ENCODE measurements around the gene HELLS. TPM values are rescaled to one million over a fixed set of nuclear protein-coding genes. Genes with fewer than 3 reads are reported as not detected.
"Not testable (repeated sequence)": the region's sequence is repeated elsewhere in the genome, so short reads cannot be mapped to it uniquely, and the experiment has no call there.

HELLS gene
- total and polyA plus RNA-seq, 8 donors: 20.0 to 47.5 (median 35.7) TPM

DNA sequence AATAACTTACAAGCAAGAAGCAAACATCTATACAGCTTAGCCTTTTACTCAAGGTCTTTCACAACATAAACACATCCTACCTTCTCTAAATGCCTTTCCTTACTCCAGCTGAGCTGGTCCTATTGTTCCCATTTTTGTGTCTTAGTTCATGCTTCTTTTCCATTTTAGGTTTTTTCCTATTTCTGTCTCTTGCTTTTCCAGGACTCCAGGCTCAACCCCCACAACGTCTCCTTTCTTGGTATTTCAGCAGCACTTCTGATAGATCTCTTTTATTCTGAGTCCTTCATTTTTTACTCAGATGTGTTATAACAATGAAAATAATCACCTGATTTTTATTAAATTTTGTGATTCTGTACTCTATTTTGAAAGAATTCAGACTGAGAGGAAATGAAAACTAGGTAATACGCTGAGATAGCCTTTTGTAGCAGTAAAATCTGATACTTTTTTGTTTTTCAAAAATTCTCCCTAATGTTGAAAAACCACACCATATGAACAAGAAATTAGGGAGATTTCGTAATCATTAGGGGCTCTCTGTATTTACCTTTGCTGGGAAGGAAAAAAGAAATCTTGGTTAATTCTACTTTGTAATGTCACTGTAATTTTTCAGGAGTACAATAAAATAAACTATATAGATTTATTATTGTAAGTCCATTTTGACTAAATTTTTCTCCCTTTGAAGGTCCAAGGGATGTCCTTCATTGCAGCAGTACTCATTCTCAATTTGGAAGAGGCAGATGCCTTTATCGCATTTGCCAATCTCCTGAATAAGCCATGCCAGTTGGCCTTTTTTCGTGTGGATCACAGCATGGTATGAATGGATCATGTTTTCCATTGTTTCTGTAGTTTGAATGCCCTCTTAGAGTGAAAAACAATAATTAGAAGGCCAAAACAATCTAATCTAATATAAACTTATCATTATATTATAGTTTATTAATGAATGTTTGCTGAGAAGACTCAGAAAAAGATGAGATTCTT, 24.0 kb upstream of the HELLS start:
- DNase-seq (no peak), ATAC-seq (no peak)
- no peaks in the 10 kb centered on the region for H3K27me3 ChIP-seq
- no peak overlapping the region for H3K27ac ChIP-seq
- intact Hi-C loops (cut with DNase I): no loop called here
- H3K4me1 ChIP-seq: no peaks in the 10 kb centered on the region
- peaks cover 0 to 5% of the 10 kb centered on the region in 2 donors for H3K36me3 ChIP-seq
- TF ChIP-seq, protein P1, sequence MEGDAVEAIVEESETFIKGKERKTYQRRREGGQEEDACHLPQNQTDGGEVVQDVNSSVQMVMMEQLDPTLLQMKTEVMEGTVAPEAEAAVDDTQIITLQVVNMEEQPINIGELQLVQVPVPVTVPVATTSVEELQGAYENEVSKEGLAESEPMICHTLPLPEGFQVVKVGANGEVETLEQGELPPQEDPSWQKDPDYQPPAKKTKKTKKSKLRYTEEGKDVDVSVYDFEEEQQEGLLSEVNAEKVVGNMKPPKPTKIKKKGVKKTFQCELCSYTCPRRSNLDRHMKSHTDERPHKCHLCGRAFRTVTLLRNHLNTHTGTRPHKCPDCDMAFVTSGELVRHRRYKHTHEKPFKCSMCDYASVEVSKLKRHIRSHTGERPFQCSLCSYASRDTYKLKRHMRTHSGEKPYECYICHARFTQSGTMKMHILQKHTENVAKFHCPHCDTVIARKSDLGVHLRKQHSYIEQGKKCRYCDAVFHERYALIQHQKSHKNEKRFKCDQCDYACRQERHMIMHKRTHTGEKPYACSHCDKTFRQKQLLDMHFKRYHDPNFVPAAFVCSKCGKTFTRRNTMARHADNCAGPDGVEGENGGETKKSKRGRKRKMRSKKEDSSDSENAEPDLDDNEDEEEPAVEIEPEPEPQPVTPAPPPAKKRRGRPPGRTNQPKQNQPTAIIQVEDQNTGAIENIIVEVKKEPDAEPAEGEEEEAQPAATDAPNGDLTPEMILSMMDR (IDR thresholded peaks at IDR 0.05): no peak
- H3K9me3 ChIP-seq: no peaks in the 10 kb centered on the region
- H3K4me3 ChIP-seq: no peak overlapping the region

DNA sequence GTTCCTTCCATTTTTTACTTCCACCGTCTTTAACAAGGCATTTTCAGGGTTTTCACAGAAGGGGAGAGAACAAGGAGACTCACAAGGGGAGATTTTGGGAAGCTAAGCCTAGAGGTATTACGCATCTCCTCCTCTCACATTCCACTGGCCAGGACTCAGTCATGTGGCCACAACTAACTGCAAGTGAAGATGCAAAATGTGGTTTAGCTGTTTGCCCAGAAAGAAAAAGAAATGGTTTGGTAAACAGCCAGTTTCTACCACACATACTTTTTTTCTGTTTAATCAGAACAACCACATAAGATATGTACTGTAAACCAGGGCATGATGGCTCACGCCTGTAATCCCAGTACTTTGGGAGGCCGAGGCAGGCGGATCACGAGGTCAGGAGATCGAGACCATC, 21.4 kb upstream of the HELLS start:
- Histone ChIP-seq H3K9me3 (no peaks in the 10 kb centered on the region), H3K4me1 (no peaks in the 10 kb centered on the region), H3K27ac (no peak overlapping the region), H3K36me3 (peaks cover 0 to 5% of the 10 kb centered on the region in 2 donors), H3K4me3 (no peak overlapping the region), H3K27me3 (no peaks in the 10 kb centered on the region)
- DNase-seq: no peak
- ATAC-seq: no peak
- TF ChIP-seq, protein P1 (IDR thresholded peaks at IDR 0.05): no peak
- intact Hi-C loops (cut with DNase I): no loop called here

DNA sequence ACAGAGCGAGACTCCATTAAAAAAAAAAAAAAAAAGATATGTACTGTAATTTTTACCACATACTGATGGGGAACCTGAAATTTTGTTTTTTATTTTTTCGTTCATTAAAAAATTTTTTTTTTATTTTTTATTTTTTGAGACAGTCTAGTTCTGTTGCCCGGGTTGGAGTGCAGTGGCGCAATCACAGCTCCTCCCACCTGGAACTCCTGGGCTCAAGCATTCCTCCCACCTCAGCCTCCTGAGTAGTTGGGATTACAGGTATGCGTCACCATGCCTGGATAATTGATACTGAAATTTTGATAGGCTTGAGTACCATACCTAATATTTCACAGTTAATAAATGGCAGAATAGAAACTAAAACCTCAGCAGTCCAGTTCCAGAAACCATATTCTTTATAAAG, 20.9 kb upstream of the HELLS start:
- peaks cover 0 to 5% of the 10 kb centered on the region in 2 donors for H3K36me3 ChIP-seq
- H3K9me3 ChIP-seq: no peaks in the 10 kb centered on the region
- DNase-seq (no peak), ATAC-seq (no peak)
- no peak overlapping the region for H3K4me3 ChIP-seq
- no peaks in the 10 kb centered on the region for H3K27me3 ChIP-seq
- H3K27ac ChIP-seq: no peak overlapping the region
- intact Hi-C loops (cut with DNase I): no loop called here
- TF ChIP-seq, protein P1 (IDR thresholded peaks at IDR 0.05): no peak
- H3K4me1 ChIP-seq: no peaks in the 10 kb centered on the region

DNA sequence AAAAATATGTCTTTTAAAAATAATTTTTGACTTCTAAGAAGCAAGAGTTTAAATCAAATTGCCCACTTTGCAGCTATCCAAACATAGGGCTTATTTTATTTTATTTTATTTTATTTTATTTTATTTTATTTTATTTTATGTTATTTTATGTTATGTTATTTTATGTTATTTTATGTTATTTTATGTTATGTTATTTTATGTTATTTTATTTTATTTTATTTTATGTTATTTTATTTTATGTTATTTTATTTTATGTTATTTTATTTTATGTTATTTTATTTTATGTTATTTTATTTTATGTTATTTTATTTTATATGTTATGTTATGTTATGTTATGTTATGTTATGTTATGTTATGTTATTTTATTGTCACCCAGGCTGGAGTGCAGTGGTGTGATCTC, 14.0 kb upstream of the HELLS start:
- H3K4me1 ChIP-seq; H3K9me3 ChIP-seq; H3K27me3 ChIP-seq; ATAC-seq; H3K4me3 ChIP-seq; DNase-seq; H3K27ac ChIP-seq; intact Hi-C loops (cut with DNase I): not testable (repeated sequence)
- peaks cover 0 to 13% of the 10 kb centered on the region in 2 donors for H3K36me3 ChIP-seq

DNA sequence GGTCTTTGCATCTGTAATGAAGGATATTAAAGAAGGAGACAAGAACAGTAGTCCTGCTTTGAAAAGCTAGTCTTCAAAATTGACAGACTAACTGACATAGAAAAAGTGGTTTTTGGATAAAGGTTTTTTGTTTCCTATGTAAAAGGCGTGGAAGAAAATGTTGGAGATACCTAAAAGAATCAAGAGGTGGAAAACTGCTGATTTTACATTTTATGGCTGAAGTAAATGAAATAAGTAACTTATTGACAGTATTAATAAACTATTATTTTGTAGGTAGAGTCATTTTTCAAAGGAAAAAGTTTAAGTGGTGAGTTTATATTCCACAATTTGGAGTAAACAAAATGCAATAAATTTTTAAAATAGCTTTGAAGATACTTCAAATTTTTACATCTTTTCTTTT, 12.6 kb upstream of the HELLS start:
- Histone ChIP-seq H3K27ac (no peak overlapping the region), H3K4me3 (no peak overlapping the region), H3K27me3 (no peaks in the 10 kb centered on the region), H3K9me3 (no peaks in the 10 kb centered on the region), H3K36me3 (peaks cover 0 to 13% of the 10 kb centered on the region in 2 donors), H3K4me1 (no peaks in the 10 kb centered on the region)
- intact Hi-C loops (cut with DNase I): no loop called here
- ATAC-seq (no peak), DNase-seq (no peak)
- TF ChIP-seq, protein P1 (IDR thresholded peaks at IDR 0.05): no peak

DNA sequence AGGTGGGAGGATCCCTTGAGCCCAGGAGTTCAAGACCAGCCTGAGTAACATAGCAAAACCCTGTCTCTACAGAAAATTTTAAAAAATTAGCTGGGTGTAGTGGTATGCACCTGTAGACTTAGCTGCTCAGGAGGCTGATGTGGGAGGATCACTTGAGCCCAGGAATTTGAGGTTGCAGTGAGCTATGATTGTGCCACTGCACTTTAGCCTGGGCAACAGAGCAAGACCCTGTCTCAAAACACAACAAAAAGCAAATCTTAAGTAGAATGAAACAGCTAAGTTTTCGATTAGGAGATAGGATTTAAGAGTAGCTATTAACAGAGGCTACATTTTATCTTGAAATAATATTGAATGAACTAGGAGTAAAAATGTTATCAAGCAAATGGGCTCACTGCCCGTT, 3.3 kb upstream of the HELLS start:
- H3K4me3 ChIP-seq; H3K36me3 ChIP-seq; ATAC-seq; intact Hi-C loops (cut with DNase I); H3K27me3 ChIP-seq; DNase-seq; H3K27ac ChIP-seq; H3K9me3 ChIP-seq: not testable (repeated sequence)
- peaks cover 4 to 21% of the 10 kb centered on the region in 2 donors for H3K4me1 ChIP-seq
